ENCODE measurements around the gene NDFIP1.

DNA sequence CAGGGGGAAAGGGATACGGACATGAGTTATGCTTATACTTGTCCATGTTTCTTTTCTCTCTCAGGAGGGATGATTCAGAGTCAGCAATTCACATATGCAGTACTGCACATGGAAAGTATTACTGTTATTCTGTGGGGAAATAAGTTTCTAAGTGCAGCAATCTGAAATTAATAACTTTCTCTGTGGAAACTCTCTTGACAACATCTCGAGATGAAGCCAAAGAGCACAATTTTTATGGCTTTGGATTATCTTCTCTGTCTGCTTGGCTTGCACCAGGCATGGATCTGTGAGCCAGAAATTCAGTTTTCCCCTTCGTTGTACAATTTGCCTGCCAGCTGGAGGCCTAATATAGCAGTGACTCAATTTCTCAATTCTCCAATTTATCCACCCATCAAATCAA, 2.5 kb upstream of the NDFIP1 start:
- TF ChIP-seq POLR2A (IDR thresholded peaks at IDR 0.05; ENCODE audit: extremely low read depth, insufficient read length): no peak
- TF ChIP-seq, protein P1, sequence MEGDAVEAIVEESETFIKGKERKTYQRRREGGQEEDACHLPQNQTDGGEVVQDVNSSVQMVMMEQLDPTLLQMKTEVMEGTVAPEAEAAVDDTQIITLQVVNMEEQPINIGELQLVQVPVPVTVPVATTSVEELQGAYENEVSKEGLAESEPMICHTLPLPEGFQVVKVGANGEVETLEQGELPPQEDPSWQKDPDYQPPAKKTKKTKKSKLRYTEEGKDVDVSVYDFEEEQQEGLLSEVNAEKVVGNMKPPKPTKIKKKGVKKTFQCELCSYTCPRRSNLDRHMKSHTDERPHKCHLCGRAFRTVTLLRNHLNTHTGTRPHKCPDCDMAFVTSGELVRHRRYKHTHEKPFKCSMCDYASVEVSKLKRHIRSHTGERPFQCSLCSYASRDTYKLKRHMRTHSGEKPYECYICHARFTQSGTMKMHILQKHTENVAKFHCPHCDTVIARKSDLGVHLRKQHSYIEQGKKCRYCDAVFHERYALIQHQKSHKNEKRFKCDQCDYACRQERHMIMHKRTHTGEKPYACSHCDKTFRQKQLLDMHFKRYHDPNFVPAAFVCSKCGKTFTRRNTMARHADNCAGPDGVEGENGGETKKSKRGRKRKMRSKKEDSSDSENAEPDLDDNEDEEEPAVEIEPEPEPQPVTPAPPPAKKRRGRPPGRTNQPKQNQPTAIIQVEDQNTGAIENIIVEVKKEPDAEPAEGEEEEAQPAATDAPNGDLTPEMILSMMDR (IDR thresholded peaks at IDR 0.05; ENCODE audit: low read depth, low read length): no peak

Data from NB4 (cell line).